Hematopoietic multipotent progenitor cell treated with erythropoietin and hydrocortisone succinate and interleukin-3 and kit ligand, for 15 days (in vitro differentiated cells): Measurements from ENCODE around the gene HMCES.
"Not testable (repeated sequence)": the region's sequence is repeated elsewhere in the genome, so short reads cannot be mapped to it uniquely, and the experiment has no call there.

ENCODE experiments used
- DNase-seq: peaks from one replicate; pipeline ENCODE4 v3.0.0-alpha.2; 2015; ENCODE audit warnings: low spot score

The HMCES gene

GRCh38 chr3:129259612-129260477 lies 18.8 kb upstream of the HMCES start:
- DNase-seq, result no peak

DNA sequence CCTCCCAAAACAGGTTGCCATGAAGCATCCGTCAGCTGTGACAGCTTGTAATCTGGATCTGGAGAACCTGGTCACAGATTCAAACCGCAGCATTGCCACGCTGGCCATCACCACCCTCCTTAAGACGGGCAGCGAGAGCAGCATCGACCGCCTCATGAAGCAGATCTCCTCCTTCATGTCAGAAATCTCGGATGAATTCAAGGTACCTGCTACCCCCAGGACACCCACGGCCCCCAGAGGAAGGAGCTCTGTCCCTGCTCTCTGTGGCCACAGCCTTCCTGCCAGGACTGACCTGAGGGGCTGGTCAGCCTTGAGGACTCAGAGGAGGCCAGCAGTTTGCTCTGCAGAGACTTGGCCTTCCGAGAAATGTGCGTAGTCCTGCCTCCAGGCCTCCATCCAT lies 18.1 kb upstream of the HMCES start:
- DNase-seq, result no peak

DNA sequence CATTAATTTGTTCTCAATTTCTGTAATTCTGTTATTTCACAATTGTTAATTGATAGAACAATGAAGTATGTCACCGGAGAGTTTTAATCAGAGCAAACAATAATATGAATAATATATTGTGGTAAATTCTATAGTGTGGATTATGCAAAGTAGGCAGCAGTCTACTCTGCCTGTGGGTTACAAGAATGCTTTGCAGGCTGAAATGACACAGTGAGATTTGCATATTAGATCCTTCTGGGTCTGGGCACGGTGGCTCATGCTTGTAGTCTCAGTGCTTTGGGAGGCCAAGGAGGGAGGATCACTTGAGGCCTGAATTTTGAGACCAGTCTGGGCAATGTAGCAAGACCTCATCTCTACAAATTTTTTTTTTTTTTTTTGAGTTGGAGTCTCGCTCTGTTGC lies 16.8 kb upstream of the HMCES start:
- no peak for DNase-seq

- no peak for DNase-seq
Observed at GRCh38 chr3:129263161-129263910, 15.3 kb upstream of the HMCES start.

- not testable (repeated sequence) for DNase-seq
Observed at GRCh38 chr3:129264994-129265393, 13.7 kb upstream of the HMCES start.

DNA sequence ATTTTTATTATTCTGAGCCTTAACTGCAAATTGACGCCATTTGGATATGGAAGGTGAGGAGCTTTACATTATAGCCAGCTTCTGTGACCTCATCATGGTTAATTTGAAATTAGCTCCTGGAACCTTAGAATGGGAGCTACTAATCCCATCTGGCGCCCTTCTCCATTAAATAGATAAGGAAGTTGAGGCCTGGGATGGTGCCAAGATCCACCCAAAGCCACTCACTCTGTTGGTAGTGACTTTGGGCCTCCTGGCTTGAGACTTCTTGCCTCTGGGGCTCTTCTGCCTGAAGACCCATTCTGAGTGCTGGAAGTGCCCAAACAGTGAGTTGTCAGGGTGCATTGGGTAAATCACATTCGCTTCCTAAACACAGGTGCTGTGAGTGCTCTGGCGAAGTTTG lies 12.0 kb upstream of the HMCES start:
- peak; percentile 38 for DNase-seq

- DNase-seq, result no peak
Observed at GRCh38 chr3:129268396-129268795, 10.3 kb upstream of the HMCES start.

DNA sequence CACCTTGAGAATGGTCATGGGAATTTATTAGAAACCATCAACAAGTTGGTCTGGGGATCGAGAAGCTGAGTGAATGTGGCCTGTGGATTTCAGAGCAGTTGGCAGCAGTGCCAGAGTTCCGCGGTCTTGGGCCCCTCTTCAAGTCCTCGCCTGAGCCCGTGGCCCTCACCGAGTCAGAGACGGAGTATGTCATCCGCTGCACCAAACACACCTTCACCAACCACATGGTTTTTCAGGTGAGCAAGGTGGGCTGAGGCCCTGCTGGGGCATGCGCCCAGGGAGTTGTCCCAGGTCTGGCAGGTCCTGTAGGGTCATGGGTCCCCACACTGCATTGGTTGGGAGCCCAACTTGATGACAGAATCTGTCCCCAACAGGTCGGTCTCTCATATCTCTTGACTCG lies 7.0 kb upstream of the HMCES start:
- no peak for DNase-seq

DNA sequence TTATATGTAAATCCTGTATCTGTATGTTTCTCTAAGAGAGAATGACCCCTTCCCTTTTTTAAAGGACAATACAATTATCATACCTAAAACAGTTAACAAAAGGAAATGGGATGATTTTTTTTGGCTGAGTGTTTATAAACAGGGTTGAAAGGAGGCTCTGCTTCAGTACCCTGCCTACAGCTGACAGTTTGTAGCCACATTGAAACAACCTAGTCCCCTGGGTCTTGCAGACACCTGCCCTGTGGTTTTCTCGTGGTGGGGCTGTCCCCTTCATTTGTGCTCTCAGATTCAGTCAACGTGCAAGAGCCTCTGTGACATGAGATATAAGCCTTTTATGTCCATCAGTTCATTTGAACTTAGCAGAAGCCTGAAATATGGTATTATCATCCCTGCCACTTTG lies 2.3 kb upstream of the HMCES start:
- no peak for DNase-seq

GRCh38 chr3:129277829-129278271 lies 820 bp upstream of the HMCES start:
- DNase-seq, result no peak

DNA sequence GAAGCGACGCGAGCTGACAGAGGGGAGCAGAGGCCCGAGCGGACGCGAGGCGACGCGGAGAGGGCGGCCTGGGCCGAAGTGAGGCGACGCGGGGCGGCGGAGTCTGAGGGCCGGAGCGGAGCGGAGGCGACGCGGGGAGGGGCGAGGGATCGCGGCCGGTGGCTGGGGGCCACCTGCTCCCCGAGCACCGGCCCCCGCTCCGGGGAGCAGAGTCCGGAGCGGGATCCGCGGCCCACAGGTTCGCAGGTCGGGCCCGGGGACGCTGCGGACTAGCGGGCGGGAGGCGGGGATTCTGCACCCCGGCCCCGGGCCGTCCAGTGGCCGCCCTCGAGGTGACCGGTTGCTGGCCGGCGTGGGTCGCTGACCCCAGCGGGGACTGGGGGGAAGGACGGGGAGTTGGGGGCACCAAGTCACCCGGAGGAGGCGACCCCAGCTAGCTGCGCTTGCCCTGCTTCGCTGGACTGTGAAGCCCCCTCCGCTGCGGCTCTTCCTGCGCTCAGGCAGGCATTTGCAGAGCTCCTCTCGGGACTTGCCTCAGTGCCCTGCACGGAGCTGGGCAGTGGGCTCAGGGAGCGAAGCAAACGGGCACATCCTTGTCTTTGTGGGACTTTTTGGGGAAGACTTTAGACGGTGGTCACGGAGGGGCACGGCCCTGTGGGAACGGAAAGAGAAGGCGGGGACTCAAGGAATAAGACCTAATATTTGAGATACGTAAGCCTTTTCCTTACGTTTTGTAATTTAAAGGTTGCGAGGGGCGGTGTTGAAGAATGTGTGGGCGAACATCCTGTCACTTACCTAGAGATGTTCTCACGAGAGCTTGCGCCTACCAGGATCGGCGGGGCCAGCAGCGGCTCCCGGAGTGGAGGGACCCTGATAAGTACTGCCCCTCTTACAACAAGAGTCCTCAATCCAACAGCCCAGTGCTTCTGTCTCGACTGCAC lies 566 bp downstream of the HMCES start:
- peak; percentile 24 for DNase-seq

GRCh38 chr3:129280183-129280582 lies 1.5 kb downstream of the HMCES start:
- DNase-seq, result no peak

GRCh38 chr3:129281726-129282125 lies 3.1 kb downstream of the HMCES start:
- no peak for DNase-seq

DNA sequence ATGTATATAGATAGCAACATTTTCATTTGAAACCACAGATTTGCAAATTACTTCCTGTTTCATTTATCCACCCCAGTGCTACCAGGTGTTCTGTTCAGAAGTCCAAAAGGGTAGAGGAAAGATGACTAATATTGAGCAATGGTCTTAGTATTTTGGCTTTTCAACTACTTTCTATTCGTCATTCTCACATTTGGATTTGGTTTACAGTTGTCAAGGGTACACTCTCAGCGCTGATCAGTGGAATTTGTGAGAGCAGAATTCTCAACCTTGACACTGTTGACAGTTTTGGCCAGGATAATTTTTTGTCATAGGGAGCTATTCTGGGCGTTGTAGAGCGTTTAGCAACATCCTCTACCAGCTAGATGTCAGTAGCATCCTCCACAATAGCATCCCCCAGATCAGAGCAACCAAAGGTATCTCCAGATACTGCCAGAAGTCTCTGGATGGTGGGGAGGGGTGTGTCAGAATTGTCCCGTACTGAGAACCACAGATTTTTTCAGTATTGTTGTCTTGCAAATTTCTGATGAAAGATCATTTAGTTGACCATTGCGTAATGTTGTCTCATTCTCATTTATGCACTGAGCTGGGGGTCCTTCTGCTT lies 4.2 kb downstream of the HMCES start:
- no peak for DNase-seq

GRCh38 chr3:129286081-129286480 lies 7.4 kb downstream of the HMCES start:
- DNase-seq, result no peak

- peak; percentile 47 for DNase-seq
Observed at GRCh38 chr3:129288446-129288845, 9.8 kb downstream of the HMCES start.

DNA sequence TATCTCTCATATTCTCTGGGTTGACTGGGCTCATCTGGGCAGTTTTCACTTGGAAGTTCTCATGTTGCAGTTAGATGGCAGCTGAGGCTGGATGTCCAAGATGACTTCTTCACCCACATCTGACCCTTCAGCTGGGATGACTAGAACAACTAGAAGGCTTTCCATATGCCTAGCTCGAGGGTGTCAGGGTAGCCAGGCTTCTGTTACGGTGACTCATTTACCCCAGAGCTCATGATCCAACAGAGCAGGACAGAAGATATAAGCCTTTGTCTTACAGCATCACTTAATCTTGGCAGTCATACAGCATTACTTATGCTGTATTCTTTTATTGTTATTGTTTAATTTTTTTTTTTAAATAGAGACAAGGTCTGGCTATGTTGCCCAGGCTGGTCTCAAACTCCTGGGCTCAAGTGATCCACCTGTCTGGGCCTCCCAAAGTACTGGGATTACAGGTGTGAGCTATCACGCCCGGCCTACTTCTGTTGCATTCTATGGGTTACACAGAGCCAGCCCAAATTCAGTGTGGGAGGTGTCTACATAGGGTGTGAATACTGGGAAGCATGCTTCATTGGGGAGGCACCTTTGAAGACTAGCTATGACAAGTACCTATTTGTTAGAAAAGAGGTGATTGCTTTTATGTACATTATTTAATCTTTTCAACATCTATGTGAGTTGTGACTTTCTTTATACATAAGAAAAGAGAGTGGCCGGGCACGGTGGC lies 10.7 kb downstream of the HMCES start:
- no peak for DNase-seq

GRCh38 chr3:129291236-129291886 lies 12.7 kb downstream of the HMCES start:
- DNase-seq, result no peak

DNA sequence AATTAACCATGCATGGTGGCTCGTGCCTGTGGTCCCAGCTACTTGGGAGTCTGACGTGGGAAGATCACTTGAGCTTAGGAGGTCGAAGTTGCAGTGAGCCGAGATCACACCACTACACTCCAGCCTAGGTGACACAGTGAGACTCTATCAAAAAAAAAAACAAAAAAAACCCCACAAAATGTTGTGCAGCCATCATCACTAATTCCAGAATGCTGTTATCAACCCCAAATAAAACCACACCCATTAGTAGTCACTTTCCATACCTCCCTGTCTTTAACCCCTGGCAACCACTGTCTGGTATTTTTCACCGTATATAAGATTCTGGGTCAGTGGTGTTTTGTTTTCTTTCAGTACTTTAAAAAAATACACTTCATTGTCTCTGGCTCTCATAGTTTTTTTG lies 16.6 kb downstream of the HMCES start:
- peak; percentile 41 for DNase-seq

DNA sequence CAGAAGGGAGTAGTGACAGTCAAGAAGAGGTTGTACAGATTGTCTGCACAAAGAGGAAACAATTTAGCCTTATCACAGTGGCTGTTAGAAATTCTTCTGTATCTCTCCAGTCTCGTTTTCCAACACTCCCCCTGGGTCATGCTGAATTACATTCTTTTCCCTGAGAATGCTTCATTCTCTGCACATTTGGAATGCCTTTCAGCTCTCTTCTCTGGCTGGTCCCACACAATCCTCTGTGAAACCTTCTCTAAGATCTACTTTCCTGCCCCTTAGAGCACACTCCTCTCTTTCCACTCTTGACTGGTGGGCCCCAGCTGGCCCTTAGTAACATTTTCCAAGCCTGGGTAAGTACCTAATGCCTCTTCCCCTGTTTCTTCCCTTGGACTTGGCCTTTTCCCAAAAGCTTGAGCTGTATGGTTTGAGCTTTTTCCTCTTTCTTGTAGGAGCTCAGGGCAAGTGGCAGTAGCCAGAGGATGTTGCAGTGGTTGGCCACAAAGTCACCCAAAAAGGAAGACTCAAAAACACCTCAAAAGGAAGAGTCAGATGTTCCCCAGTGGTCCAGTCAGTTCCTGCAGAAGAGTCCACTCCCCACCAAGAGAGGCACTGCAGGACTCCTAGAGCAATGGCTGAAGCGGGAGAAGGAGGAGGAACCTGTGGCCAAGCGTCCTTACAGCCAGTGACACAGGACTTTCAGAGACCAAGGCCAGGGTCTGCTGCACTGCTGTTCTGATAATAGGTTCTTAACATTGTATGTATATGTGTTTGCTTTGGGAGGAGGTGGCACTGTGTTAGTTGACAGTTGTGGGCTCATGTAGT lies 25.7 kb downstream of the HMCES start:
- DNase-seq, result no peak
